ENCODE data around the gene AGER. TPM values are rescaled to one million over a fixed set of nuclear protein-coding genes. Genes with fewer than 3 reads are reported as not detected.

Gene AGER
- total RNA-seq: 10 to 100 TPM in 1 of 4 donors, 1 to 10 TPM in 1, under 1 TPM in 1, not detected in 1; 0.59 to 12.4 (median 2.5) TPM

GRCh38 chr6:32184084-32184640 lies at the start of gene AGER:
AGER (minus strand) TSS chr6:32184253; CDS start chr6:32184222, 31 bp downstream.
- Histone ChIP-seq H3K4me3 (no peak within 1 kb of the TSS), H3K4me1 (peaks cover 7 to 10% of the 10 kb centered on the region in 2 donors), H3K27ac (peak within 1 kb of the TSS; percentile 83 to 100), H3K9me3 (no peaks in the 10 kb centered on the region), H3K27me3 (no peaks in the 10 kb centered on the region), H3K36me3 (no peaks in the 10 kb centered on the region)
- intact Hi-C loops (cut with DNase I; ENCODE audit: low total_unique reads): no loop called here
- TF ChIP-seq CTCF (IDR thresholded peaks at IDR 0.05): no peak
- no peak for TF ChIP-seq POLR2A (IDR thresholded peaks at IDR 0.05)
- DNase-seq: no peak

GRCh38 chr6:32226434-32226833 lies 42.4 kb upstream of the AGER start:
- TF ChIP-seq CTCF (IDR thresholded peaks at IDR 0.05): no peak
- TF ChIP-seq POLR2A (IDR thresholded peaks at IDR 0.05): no peak
- intact Hi-C loops (cut with DNase I; ENCODE audit: low total_unique reads): no loop called here

GRCh38 chr6:32224696-32225095 lies 40.6 kb upstream of the AGER start:
- Histone ChIP-seq H3K36me3 (no peaks in the 10 kb centered on the region), H3K4me3 (no peak overlapping the region), H3K9me3 (no peaks in the 10 kb centered on the region), H3K27ac (peak overlapping the region in 1 of 2 donors; percentile 70), H3K27me3 (no peaks in the 10 kb centered on the region), H3K4me1 (no peaks in the 10 kb centered on the region)
- intact Hi-C loops (cut with DNase I; ENCODE audit: low total_unique reads): no loop called here
- DNase-seq: no peak
- no peak for TF ChIP-seq POLR2A (IDR thresholded peaks at IDR 0.05)

More at GRCh38 chr6:32226434-32226833, 42.4 kb upstream of the AGER start:
- H3K4me1 ChIP-seq: no peaks in the 10 kb centered on the region
- DNase-seq: no peak
- no peaks in the 10 kb centered on the region for H3K9me3 ChIP-seq
- H3K27ac ChIP-seq: no peak overlapping the region
- no peaks in the 10 kb centered on the region for H3K27me3 ChIP-seq
- H3K36me3 ChIP-seq: no peaks in the 10 kb centered on the region
- no peak overlapping the region for H3K4me3 ChIP-seq

- no peak within 1 kb of the TSS for H3K4me3 ChIP-seq
These were observed 39.5 kb upstream of the AGER start, which contains the start of gene NOTCH4 for GRCh38 chr6:32223258-32224235. NOTCH4 (minus strand) TSS chr6:32224067; CDS start chr6:32223928, 139 bp downstream.

More at GRCh38 chr6:32223258-32224235, 39.5 kb upstream of the AGER start, which contains the start of gene NOTCH4:
- DNase-seq: no peak
- Histone ChIP-seq H3K27me3 (no peaks in the 10 kb centered on the region), H3K9me3 (no peaks in the 10 kb centered on the region), H3K4me1 (no peaks in the 10 kb centered on the region), H3K36me3 (no peaks in the 10 kb centered on the region), H3K27ac (peak within 1 kb of the TSS; percentile 47 to 70)
- TF ChIP-seq CTCF (IDR thresholded peaks at IDR 0.05) (no peak), POLR2A (IDR thresholded peaks at IDR 0.05) (peak in 1 of 2 donors; percentile 22)
- intact Hi-C loops (cut with DNase I; ENCODE audit: low total_unique reads): no loop called here
